ENCODE results near the gene CDH5. TPM values are rescaled to one million over a fixed set of nuclear protein-coding genes. Genes with fewer than 3 reads are reported as not detected.

CDH5 gene
- total RNA-seq, 1 donor from 2014 or later, result 121 TPM

GRCh38 chr16:66412182-66412581 lies 45.7 kb downstream of the CDH5 start:
- DNase-seq (ENCODE audit: low spot score), result no peak

DNA sequence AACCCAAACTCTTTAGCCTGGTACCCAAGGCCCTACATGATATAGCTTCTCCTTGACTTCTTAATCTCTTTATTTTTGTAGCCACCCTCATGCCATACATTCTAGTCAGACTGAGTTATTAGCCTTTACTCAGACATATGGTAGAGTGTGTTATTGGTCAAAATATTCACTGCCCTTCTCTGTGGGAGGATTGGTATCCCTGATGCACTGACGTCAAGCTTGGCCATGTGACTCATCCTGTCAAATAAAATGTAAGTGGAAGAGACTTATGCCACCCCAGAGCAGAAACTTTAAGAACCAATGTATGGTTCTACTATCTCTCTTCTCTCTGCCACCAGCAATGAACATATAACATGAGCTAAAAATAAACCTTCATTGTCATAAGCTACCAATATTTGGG lies 48.4 kb downstream of the CDH5 start:
- DNase-seq (ENCODE audit: low spot score), result no peak

GRCh38 chr16:66416136-66416535 lies 49.6 kb downstream of the CDH5 start:
- DNase-seq (ENCODE audit: low spot score), result no peak

GRCh38 chr16:66416939-66417700 lies 50.6 kb downstream of the CDH5 start:
- no peak for DNase-seq (ENCODE audit: low spot score)

- no peak for DNase-seq (ENCODE audit: low spot score)
Measured at GRCh38 chr16:66418165-66418962, 51.9 kb downstream of the CDH5 start.

DNA sequence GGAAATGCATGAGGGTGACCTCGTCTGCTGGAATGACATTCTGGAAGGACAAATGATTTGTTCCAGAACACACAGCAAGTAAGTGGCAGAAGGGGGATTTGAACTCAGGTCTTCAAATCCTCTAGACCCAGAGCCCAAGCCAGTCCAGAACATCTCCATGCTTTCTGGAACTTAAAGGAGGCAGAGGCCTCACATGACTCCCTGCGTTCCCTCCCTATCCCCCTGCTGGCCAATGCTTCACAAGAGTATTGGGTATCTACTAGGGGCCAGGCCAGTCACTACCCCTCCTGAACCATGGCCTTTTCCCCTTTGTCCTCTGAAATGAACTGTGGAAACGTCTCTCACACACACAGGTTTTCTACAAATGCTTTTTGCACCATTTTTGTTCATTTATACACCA lies 53.0 kb downstream of the CDH5 start:
- peak; percentile 18 for DNase-seq (ENCODE audit: low spot score)

DNA sequence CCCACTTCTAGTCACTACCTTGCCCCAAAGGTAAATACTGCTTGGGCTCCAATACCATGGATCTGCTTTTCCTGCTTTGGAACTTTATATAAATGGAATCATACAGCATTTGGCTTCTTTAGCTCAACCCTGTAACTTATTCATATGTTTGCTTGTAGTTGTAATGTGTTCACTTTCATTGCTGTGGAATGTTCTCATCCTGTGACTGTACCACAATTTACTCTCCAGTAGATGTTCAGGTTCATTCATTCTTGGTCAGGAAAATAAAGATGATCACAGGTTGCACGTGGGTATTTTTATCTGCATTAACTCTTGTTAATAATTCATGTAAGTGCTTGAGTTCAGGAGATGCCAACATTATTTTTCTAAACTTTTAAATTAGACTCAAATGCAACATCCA lies 53.9 kb downstream of the CDH5 start:
- DNase-seq (ENCODE audit: low spot score), result no peak

DNA sequence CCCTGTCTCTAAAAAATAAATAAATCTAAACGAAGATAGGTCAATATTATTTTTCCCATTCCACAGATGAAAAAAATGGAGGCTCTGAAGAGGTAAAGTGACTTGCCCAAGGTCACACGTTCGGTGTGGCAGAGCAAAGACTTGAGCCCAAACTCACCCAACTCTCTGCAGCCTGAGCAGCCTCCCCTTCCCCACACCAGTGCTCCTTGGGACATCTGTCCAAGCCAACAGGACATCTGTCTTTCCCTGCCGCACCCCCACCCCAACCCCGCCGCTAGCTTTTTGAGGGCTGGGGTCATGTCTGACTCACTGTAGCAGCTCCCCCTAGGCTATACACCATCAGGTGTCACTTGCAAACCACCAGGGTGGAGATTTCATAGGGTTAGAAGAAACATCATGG lies 55.4 kb downstream of the CDH5 start:
- DNase-seq (ENCODE audit: low spot score), result no peak

- DNase-seq (ENCODE audit: low spot score), result no peak
Measured at GRCh38 chr16:66422366-66422765, 55.9 kb downstream of the CDH5 start.

DNA sequence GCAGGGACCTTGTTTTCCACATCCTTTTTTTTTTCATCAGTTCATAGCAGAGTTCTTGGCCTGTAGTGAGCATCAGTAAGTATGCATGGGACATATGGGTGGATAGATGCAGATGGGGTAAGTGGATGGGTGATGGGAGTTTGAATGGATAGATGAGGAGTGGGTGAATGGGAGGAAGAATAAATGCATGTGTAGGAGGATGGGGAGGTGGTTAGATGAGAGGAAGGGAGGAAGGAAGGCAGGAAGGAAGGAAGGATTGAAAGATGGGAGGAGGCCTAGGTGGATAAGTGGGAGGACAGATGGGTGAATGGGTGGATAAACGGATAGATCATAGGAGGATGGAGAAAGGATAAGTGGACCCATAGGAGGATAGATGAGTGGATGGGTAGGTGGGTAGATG lies 56.7 kb downstream of the CDH5 start:
- no peak for DNase-seq (ENCODE audit: low spot score)

- peak; percentile 65 for DNase-seq (ENCODE audit: low spot score)
Measured at GRCh38 chr16:66425651-66426050, 59.2 kb downstream of the CDH5 start.

- peak; percentile 81 for DNase-seq (ENCODE audit: low spot score)
Measured at GRCh38 chr16:66426112-66427035, 59.9 kb downstream of the CDH5 start.

DNA sequence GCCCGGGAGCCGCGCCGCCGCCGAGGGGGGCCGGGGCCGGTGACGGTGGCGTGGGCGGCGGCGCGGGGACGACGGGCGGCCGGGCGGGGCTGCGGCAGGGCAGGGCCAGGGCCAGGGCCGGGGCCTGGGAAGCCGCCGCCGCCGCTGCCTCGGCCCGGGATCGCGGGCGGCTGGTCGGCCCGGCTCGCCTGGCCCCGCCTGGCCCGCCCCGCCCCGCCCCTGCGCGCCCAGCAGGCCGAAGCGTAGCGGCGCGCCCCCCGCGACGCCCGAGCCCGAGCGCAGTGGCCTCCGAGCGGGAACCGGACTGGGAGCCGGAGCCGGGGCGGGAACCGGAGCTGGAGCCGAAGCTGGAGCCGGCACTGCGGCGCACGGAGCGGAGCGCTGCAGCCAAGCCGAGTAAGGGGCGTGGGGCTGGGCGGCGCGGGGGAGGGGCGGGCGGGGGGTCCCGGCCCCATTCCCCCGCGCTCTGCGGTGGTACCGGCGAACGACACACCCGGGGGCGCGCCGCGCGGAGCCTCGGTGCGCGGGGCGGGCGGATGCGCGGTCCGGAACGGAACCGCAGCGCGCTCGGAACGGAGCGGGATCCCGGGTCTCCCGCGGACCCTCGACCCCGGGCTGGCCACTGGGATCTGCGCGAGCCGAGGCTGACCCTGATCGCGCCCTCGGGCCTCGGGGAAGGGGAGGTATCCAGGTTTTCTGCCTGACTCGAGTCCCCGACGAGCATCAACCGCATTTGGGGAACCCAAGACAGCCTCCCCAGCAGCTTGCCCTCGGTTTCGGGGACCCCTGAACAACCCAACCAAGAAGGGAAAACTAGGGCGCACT lies 60.8 kb downstream of the CDH5 start, which contains the start of gene BEAN1:
Gene BEAN1 (plus strand): TSS at position 260 of the 825 bp plus-strand sequence. CDS start 10,382 bp downstream, outside the sequence.
- DNase-seq (ENCODE audit: low spot score), result peak; percentile 75

- DNase-seq (ENCODE audit: low spot score), result peak; percentile 84
Measured at GRCh38 chr16:66427871-66428681, 61.6 kb downstream of the CDH5 start.

- peak; percentile 26 for DNase-seq (ENCODE audit: low spot score)
Measured at GRCh38 chr16:66428682-66429251, 62.3 kb downstream of the CDH5 start.

DNA sequence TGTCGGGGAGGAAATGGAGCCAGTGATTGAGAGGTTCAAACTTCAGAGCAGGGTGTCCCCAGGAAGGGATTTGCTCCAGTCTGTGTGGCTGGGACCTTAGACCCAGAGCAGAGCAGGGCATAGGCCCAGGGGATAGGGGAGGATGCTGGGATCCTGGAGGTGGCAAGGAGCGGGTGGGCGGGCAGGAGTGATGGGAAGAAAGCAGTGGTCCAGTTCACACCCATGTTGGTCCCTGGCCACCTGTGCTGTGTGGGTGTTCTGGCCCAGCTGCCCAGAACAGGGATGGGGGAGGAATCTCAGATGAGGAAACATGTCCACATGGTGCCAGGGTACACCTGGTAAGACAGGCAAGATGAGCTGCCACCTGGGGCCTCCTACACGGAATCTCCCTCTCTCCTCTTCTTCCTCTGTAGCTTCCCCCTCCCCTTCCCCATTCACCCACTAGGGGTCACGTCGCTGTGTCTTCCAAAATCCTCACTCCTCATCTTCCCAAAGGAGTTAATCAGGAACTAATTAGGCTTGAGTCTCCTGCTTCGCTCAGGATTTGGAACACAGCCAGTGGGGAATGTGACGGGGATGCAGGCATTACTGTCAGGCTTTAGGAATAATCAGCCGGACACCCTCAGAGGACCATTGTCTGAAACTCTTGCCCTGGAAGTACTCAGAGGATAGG lies 62.9 kb downstream of the CDH5 start:
- peak; percentile 71 for DNase-seq (ENCODE audit: low spot score)

GRCh38 chr16:66430214-66430613 lies 63.7 kb downstream of the CDH5 start:
- no peak for DNase-seq (ENCODE audit: low spot score)

DNA sequence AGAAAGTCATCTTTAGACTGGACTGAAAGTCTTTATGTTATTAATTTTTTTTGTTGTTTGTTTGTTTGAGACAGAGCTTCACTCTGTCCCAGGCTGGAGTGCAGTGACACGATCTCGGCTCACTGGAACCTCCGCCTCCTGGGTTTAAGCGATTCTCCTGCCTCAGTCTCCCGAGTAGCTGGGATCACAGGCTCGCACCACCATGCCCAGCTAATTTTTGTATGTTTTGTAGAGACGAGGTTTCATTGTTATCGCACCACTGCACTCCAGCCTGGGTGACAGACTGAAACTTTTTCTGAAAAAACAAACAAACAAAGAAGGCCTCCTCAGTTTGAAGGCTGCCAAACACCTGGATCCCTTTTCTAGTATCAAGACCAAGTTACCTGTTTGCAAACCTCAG lies 65.3 kb downstream of the CDH5 start:
- DNase-seq (ENCODE audit: low spot score), result peak; percentile 55

GRCh38 chr16:66432429-66432828 lies 65.9 kb downstream of the CDH5 start:
- peak; percentile 45 for DNase-seq (ENCODE audit: low spot score)

All from mesenteric fat pad (tissue), 1 donor.